AML-193 (cell line): ENCODE data around the gene GPR75.
A peak's percentile ranks its signal among the peaks of the same experiment; 100 is the strongest.
"Not testable (repeated sequence)": the region's sequence is repeated elsewhere in the genome, so short reads cannot be mapped to it uniquely, and the experiment has no call there.

Source experiments
- DNase-seq, 2 experiments: peaks; one replicate each; lab custom pipeline; 2025; lab: John Stamatoyannopoulos, UW

Gene GPR75

DNA sequence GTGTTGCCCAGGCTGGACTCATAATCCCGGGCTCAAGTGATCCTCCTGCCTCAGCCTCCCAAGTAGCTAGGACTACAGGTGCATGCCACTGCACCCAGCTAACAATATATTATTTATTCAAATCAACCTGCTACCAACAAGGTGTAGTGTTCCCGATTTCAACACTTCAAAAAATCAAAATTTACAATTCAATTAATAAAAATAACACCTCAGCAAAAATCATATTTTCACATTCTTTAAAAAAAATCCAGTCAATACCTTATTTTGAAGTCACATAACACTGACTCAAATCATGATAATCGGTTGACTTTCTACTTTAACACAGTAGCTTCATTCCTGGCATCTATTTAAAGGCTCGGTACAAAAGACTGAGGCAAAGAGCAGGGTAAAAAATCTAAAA, 7.2 kb downstream of the GPR75 start:
- DNase-seq, result no peak

- not testable (repeated sequence) for DNase-seq
These were observed 8.6 kb downstream of the GPR75 start for GRCh38 chr2:53851052-53851757.

DNA sequence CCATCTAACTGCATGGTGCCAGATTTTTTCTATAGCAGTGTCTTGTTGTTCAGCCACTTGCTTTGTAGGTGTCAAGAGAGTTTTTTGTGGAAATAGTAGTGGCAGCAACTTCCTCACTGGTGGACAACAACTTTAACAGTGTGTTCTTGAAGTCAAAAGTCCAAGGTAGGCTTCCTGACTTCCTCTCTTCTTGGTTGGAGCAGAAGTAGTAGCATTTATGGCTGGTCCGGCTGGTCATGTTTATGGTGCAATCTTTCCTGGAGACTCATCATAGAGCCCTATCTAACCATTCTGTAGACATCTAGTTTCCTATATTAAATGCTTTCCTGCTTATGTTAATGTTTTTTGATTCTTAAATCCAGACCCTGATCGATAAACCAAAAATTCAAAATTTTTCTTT, 11.7 kb downstream of the GPR75 start:
- peak; percentile 17 to 28 for DNase-seq

DNA sequence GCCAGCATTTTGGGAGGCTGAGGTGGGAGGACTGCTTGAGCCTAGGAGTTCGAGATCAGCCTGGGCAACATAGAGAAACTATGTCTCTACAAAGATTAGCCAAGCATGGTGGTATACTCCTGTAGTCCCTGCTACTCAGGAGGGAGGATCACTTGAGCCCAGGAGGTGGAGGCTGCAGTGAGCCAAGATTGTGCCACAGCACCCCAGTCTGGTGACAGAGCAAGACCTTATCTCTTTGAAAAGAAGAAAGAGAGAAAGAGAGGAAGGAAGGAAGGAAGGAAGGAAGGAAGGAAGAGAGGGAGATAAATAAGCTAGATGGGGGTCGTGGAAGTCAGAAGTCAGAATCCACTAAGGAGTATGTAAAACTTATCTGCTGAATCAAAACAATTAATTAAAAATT, 16.2 kb downstream of the GPR75 start:
- no peak for DNase-seq

DNA sequence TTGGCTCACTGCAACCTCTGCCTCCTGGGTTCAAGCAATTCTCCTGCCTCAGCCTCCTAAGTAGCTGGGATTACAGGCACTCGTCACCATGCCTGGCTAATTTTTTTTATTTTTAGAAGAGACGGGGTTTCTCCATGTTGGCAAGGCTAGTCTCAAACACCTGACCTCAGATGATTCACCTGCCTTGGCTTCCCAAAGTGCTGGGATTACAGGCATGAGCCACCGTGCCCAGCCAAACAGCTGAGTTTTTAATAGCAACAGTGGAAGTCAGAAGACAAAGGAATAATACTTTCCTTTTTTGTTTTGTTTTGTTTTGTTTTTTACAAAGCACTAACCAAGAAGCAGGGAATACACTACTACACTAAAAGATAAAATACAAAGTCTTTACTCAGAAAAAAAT, 16.9 kb downstream of the GPR75 start:
- no peak for DNase-seq

DNA sequence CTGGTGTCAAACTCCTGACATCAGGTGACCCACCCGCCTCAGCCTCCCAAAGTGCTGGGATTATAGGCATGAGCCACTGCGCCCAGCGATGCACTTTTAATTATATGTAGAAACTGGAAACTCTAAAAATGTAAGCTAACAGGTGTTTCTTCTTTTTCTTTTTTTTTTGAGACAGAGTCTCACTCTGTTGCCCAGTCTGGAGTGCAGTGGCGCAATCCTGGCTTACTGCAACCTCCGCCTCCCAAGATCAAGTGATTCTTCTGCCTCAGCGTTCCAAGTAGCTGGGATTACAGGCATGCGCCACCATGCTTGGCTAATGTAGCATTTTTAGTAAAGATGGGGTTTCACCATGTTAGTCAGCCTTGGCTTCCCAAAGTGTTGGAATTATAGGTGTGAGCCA, 18.1 kb downstream of the GPR75 start:
- DNase-seq, result not testable (repeated sequence)

GRCh38 chr2:53840580-53840979, 19.2 kb downstream of the GPR75 start:
- DNase-seq, result no peak

DNA sequence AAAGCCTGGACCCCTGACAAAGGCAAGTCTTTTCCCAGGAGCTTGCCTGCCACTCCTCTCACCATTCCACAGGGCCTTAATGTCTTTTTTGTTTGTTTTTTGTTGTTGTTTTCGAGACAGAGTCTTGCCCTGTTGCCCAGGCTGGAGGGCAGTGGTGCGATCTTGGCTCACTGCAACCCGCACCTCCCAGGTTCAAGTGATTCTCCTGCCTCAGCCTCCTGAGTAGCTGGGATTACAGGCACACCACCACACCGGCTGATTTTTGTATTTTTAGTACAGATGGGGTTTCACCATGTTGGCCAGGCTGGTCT, 29.8 kb downstream of the GPR75 start:
- not testable (repeated sequence) for DNase-seq

GRCh38 chr2:53829273-53829979, 30.3 kb downstream of the GPR75 start:
- DNase-seq, result no peak

GRCh38 chr2:53828331-53828730, 31.4 kb downstream of the GPR75 start:
- no peak for DNase-seq

DNA sequence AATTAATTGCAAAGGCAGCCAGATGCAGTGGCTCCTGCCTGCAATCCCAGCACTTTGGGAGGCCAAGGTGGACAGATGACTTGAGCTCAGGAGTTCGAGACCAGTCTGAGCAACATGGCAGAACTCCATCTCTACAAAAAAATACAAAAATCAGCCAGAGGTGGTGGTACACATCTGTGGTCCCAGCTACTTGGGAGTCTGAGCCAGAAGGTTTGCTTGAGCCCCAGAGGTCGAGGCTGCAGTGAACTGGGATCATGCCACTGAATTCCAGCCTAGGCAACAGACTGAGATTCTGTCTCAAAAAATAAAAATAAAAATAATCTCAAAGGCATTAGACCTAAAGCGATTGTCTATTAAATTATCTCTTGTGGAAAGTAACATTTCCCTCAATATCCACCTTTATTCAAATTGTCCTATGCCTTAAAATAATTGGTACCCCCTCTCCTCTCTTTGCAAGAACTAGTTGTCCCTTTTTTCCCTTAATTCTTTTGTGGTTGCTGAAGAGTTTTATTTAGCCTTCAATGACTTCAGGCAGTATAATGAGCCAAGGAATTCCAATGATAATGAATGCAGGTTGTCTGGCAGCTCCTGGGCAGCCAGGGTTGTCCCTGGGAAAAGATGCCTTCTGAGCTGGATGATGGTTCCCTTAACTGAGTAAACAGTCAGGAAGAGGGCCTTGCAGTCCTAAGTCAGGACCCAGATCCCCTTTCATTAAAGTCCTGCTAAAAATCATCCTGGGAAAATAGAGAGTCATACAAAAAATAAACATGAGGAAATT, 32.2 kb downstream of the GPR75 start:
- no peak for DNase-seq

- no peak for DNase-seq
These were observed 33.0 kb downstream of the GPR75 start for GRCh38 chr2:53826587-53827397.

- no peak for DNase-seq
These were observed 33.7 kb downstream of the GPR75 start for GRCh38 chr2:53826030-53826410.

GRCh38 chr2:53823639-53824038, 36.1 kb downstream of the GPR75 start:
- DNase-seq, result not testable (repeated sequence)

GRCh38 chr2:53821810-53822209, 38.0 kb downstream of the GPR75 start:
- no peak for DNase-seq

DNA sequence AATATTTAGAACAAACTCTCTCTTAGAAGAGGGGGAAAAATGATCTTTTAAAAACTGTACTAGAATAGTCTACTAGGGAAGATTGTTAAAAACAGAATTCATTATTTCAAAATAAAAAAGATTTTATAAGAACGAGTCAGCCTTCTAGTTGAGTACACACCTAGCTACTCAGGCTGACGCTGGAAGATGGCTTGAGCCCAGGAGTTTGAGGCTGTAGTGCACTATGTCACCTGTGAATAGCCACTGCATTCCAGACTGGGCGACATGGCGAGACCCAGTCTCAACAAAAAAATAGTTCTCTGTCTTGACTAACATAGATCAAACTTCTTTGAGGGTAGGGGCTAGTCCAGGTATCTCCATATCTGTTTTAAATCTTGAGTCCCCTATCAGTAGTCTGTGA, 39.1 kb downstream of the GPR75 start:
- DNase-seq, result no peak

DNA sequence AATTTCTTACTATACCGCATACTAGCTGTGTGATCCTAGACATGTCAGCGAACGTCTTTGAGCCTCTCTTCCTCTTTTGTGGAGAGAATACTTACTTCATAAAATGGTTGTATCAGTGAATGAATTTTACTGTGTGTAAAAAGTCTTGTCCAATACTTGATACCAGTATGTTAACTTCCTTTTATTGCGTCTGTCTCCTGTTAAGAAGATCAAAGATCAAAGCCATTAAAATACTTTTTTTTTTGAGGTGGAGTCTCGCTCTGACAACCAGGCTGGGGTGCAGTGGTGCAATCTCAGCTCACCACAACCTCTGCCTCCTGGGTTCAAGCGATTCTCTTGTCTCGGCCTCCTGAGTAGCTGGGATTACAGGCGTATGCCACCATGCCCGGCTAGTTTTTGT, 39.7 kb downstream of the GPR75 start:
- no peak for DNase-seq

DNA sequence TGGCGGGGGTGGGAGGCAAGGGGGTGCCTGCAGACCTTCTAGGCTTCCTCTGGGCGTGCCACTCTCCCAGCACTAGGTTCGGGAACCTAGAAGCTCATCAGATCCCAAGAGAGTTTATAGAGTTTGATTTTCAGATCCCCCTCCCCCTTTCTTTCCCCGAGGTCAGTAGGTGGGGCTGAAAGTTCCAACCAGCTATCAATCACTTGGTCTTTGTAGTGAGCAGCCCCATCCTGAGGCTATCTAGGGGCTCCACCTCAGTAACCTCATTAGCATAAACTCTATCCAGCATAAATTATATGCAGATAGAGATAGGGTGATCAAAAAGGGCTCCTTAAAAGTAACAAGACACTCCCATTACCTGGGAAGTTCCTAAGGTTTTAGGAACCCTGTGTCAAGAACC, 40.1 kb downstream of the GPR75 start:
- DNase-seq, result no peak

DNA sequence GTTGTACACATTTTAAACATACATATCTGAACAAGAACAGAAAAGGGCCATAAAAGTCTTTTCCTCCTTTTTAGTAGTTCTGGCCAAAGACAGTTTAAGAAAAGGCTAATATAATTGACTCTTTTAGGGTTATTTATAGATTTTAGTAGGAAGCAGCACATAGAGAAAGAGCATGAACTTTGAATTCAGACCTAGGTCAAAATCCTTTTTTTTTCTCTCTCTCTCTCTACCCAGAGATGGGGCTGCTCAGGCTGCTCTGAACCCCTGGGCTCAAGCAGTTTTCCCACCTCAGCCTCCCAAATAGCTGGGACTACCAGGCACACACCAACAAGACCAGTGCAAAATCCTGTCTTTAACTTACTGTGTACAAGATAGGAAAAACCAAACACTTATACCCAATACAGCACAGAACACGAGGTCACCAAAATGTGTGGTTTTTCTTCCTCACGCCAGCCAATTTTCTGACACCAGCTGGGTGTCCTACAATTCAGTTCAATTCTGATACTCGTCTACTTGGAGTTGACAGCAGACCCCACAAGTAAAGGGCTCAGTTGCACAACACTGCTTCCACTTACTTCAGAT, 40.8 kb downstream of the GPR75 start:
- no peak for DNase-seq

GRCh38 chr2:53813151-53813550, 46.6 kb downstream of the GPR75 start:
- no peak for DNase-seq

GRCh38 chr2:53811601-53812000, 48.2 kb downstream of the GPR75 start:
- no peak for DNase-seq
